Skeletal muscle cell (primary cell): Measurements from ENCODE around the gene MYRF.

ENCODE experiments used
- DNase-seq: peaks from one replicate; pipeline ENCODE4 v3.0.0-alpha.2; 2010; ENCODE audit warnings: low read depth
- H3K4me3 ChIP-seq: 2 replicates; pipeline ENCODE4 v1.5.1; 2011; ENCODE audit warnings: low read depth, mild to moderate bottlenecking, control low read depth, low read length, moderate library complexity

The MYRF gene

GRCh38 chr11:61771195-61771894 is 18.9 kb downstream of the MYRF start:
- DNase-seq: no peak
- no peak overlapping the region for H3K4me3 ChIP-seq

GRCh38 chr11:61771985-61772455 is 19.6 kb downstream of the MYRF start:
- DNase-seq: no peak
- H3K4me3 ChIP-seq: no peak overlapping the region

GRCh38 chr11:61773356-61773755 is 20.9 kb downstream of the MYRF start:
- H3K4me3 ChIP-seq: no peak overlapping the region
- DNase-seq: no peak

GRCh38 chr11:61773809-61774208 is 21.4 kb downstream of the MYRF start:
- no peak overlapping the region for H3K4me3 ChIP-seq

GRCh38 chr11:61774411-61774810 is 22.0 kb downstream of the MYRF start:
- no peak for DNase-seq
- H3K4me3 ChIP-seq: no peak overlapping the region

More at GRCh38 chr11:61773809-61774208, 21.4 kb downstream of the MYRF start:
- no peak for DNase-seq

GRCh38 chr11:61775106-61775505 is 22.7 kb downstream of the MYRF start:
- DNase-seq: no peak
- no peak overlapping the region for H3K4me3 ChIP-seq

- H3K4me3 ChIP-seq: no peak overlapping the region
- no peak for DNase-seq
These were observed 23.4 kb downstream of the MYRF start for GRCh38 chr11:61775606-61776554.

- DNase-seq: peak; percentile 19
- H3K4me3 ChIP-seq: no peak overlapping the region
These were observed 24.2 kb downstream of the MYRF start for GRCh38 chr11:61776561-61777075.

GRCh38 chr11:61777234-61778090 is 25.0 kb downstream of the MYRF start:
- no peak overlapping the region for H3K4me3 ChIP-seq
- no peak for DNase-seq

GRCh38 chr11:61778357-61778886 is 26.0 kb downstream of the MYRF start:
- no peak overlapping the region for H3K4me3 ChIP-seq
- no peak for DNase-seq

- no peak overlapping the region for H3K4me3 ChIP-seq
- DNase-seq: no peak
These were observed 26.6 kb downstream of the MYRF start for GRCh38 chr11:61778920-61779650.

GRCh38 chr11:61779666-61780525 is 27.5 kb downstream of the MYRF start:
- no peak for DNase-seq
- H3K4me3 ChIP-seq: no peak overlapping the region

- no peak overlapping the region for H3K4me3 ChIP-seq
- DNase-seq: no peak
These were observed 28.2 kb downstream of the MYRF start for GRCh38 chr11:61780581-61781162.

- no peak for DNase-seq
- H3K4me3 ChIP-seq: no peak overlapping the region
These were observed 29.1 kb downstream of the MYRF start for GRCh38 chr11:61781585-61781984.

GRCh38 chr11:61782299-61782698 is 29.9 kb downstream of the MYRF start:
- no peak overlapping the region for H3K4me3 ChIP-seq
- DNase-seq: no peak

- H3K4me3 ChIP-seq: no peak overlapping the region
- DNase-seq: no peak
These were observed 30.4 kb downstream of the MYRF start for GRCh38 chr11:61782841-61783240.
